CD4-positive, alpha-beta T cell treated with Interleukin-1 beta for 1 hour (primary cell): ENCODE measurements around the gene PTPN21.
A peak's percentile ranks its signal among the peaks of the same experiment; 100 is the strongest.

Experiments
- DNase-seq, 2 donors: peaks; one replicate each; pipeline ENCODE4 v3.0.0-alpha.2; 2020 to 2022

PTPN21 gene

DNA sequence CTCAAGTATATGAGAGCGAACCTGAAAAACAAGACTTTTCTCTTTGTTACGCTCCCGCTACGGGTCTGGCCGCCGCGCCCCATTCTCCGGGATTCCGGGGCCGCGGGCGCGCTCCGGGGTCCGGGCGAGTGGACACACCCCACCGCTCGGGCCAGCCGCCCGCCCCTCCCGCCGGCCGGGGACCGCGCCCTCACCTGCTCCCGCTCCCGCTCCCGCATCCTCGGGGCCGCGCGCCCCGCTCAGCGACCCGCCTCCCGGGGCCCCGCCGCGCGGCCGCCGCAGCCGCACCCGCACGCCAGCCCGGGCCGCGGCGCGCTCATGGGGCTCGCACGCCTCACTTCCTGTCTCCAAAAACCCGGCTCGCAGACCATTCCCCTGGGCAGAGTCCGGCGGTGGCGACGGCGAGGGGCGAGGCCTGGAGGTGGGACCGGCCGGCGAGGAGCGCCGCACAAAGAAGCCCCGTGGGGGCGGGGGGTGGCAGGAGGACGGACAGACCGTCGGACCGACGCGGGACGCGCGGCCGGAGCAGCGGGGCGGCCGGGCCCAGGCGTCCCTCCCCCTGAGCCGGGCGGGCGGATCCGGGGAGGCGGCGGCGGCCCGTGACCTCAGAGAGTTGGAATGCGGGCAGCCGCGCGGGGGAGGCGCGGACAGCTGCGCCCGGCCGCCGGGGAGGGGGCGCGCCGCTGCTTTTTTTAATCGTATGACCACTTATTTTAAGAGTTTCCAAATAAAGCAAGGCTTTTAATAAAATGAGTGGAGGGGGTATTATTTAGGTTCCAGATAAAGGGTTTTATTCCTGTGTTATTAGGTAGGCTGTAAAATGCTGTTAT is at the start of gene PTPN21:
Gene PTPN21 (minus strand): TSS at position 551 of the 830 bp plus-strand sequence. CDS start 4,590 bp downstream, outside the sequence.
- DNase-seq: peak in 1 of 2 donors; percentile 12

DNA sequence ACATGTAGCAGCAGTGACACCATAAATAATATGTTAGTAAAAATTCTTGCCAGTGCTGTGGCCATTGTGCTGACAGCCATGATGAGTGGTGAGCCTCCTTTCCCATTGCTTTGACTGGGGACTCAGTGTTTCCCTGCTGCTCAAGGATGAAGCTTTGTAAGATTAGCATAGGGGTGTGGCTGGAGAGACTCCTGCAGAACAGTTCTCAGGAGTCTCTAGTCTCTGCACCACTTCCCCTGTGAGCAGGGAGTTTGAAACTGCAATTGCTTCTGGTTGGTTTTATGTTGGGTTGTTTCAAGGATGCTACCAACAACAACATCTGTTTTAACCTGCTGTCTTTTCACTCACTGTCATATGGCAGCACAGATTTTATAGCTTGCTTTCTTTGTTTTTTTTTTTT is 49.4 kb upstream of the PTPN21 start:
- DNase-seq: no peak

GRCh38 chr14:88599761-88600439 is 45.1 kb upstream of the PTPN21 start:
- no peak for DNase-seq

DNA sequence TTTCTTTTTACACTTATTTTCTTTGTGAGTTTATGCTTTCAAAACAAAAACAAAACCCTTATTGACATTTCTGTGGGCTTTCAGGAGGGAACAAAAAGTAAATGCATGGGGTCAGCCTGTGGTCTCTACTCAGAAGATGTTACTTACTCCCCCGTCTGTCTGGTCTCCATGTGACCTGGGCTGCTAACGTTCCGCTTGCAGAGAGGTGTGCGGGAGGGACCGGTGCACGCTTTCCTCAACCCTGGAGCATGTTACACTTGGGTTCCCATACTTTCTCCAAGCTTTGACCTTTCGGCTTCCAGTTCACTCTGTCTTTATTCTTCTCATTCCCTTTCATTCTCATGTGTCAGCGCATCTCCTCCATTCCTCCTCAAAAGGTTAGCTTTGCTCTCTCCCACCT is 44.5 kb upstream of the PTPN21 start:
- DNase-seq: no peak

- no peak for DNase-seq
Observed at GRCh38 chr14:88598097-88598675, 43.4 kb upstream of the PTPN21 start.

DNA sequence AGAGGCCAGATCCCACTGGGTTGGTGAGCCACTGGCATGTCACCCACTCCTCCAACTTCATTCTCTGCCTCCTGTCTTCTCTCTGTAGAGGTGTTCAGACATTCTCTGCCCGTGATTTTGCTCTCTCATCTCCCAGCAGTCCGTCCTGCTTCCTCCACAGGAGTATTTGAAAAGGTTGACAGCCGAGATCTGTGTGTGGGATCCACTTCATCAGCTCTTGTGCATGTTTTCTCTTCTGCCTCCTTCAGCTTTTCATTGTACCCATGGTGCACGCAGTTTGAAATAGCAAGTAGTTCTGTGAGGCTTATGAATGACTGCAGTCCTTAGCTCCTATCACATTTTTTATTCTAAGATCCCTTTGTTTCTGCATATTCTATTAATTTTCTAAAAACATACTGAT is 42.8 kb upstream of the PTPN21 start:
- no peak for DNase-seq

DNA sequence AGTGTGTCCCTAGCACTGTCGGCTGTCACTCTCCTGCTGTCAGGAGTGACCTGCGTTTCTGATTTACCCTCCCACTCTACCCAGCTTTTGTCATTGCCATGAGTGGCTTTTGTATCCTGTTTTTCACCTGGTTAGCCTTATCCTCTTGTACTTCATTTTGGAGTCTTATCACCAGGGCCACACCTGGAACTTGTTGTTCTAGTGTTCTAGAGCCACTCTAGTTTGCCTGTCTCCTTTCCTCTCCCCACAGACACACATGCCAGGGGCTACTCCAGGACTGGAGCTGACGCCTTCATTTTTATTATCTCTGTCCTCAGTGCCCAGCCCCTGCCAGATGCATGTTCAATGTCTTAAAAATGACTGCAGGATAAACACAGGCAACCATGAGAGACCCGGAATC is 42.2 kb upstream of the PTPN21 start:
- DNase-seq: no peak

DNA sequence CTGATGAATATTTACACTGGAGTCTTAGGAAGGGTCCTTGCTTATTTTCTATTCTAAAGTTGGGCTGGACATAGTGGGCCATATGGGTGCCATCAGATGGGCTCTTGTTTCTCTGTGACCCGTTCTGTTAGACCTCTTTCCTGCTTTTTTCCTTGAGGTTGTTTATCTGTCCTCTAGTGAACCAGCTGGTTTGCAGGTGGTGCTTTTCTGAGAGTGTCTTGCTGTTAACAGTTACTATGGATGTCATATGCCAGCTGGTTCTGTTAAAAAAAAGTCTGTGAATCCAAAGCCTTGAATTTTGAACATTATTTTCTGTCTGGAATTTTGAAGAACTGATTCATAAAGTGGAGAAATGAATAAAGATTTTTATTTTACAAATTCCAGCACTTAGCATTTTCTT is 37.2 kb upstream of the PTPN21 start:
- DNase-seq: no peak

DNA sequence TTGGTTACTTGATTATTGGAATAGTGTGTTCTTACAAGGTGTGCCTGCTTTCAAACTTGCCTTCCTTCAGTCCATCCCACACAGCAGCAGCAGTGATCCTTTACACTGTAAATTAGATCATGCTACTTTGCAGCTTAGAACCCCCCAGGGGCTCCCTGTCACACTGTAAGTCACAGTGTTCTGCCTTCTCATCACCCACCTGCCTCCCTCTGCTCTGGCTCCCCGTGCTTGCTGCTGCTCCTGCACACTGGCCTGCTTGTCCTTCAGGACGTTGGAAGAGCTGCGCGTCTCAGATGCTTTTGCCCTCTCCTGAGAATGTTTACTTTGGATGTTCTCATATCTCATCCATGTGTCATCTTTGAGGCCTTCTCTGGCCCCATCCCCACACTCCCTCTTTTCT is 35.4 kb upstream of the PTPN21 start:
- no peak for DNase-seq

DNA sequence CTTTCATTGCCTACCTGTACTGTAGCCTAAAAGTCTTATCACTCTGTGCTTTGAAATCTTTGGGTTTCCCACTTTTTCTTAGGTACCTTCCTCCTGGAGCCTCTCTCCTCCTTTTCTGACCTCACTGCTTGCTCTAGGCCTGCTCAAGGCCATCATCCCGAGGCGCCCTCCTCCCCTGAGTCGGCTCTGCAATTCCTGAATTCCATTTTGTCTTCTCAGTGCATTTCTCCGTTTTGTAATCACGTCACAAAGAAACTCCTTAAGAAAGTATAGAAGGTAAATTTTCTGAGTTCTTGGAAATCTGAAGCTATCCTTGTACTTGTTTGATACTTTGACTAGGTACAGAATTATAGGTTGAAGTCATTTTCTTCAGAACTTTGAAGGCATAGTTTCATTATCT is 33.3 kb upstream of the PTPN21 start:
- no peak for DNase-seq

DNA sequence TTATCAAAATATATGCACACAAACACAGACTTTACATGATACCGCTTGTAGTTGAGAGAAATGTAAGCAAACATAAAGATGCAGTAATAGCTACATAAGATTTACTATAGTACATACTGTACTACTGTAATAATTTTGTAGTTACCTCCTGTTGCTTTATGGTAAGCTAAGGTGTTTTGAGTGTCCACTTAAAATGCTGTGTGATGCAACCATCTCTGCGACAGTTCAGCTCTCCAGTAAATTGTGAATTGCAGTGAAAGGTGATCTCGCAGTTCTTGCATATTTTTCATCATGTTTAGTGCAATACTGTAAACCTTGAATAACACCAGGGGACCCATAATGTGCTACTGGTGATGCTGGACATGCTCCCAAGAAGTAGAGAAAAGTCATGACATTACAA is 29.6 kb upstream of the PTPN21 start:
- no peak for DNase-seq

DNA sequence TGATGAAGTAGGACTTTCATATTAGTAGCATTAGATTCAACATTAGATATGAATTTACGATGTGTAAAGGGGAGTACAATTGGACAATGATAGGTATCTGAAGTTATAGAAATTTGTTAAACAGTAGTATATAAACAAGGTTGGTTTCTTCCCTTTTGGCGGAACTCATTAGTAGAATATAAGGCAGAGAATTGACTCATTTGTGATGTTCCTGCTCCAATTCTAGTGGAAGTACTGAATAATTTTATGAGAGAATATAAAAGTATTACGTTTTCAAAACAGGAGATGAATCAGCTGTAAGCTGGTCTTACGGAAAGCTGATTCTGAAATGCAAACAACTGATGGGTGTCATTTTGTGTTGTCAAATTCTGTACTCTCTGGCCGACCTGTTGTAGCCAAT is 21.4 kb upstream of the PTPN21 start:
- no peak for DNase-seq

- DNase-seq: no peak
Observed at GRCh38 chr14:88572117-88572516, 17.3 kb upstream of the PTPN21 start.

- DNase-seq: no peak
Observed at GRCh38 chr14:88568196-88568595, 13.4 kb upstream of the PTPN21 start.

- no peak for DNase-seq
Observed at GRCh38 chr14:88565427-88565826, 10.6 kb upstream of the PTPN21 start.

DNA sequence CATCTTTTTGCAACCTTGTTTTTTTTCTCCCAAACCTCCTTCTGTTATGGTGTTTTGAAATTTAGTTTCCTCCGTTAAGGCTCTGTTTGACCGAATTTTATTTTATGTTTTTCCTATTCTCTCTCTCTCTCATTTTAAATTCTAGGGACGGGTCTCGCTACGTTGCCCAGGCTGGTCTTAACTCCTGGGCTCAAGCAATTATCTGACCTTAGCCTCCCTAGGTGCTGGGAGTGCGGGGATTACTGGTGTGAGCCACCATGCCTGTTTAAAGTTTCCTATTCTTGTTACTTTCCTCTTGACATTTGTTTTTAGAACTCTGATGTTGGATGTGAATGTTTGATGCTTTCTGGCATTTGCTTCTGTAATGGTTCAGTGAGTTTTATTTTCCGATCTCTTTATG is 9.0 kb upstream of the PTPN21 start:
- DNase-seq: no peak

GRCh38 chr14:88562831-88563686 is 8.3 kb upstream of the PTPN21 start, which contains the start of gene ZC3H14:
Gene ZC3H14 (plus strand): TSS chr14:88563037. CDS start chr14:88563134, 97 bp downstream.
- DNase-seq: peak; percentile 90

GRCh38 chr14:88562532-88562830 is 7.7 kb upstream of the PTPN21 start:
- no peak for DNase-seq

DNA sequence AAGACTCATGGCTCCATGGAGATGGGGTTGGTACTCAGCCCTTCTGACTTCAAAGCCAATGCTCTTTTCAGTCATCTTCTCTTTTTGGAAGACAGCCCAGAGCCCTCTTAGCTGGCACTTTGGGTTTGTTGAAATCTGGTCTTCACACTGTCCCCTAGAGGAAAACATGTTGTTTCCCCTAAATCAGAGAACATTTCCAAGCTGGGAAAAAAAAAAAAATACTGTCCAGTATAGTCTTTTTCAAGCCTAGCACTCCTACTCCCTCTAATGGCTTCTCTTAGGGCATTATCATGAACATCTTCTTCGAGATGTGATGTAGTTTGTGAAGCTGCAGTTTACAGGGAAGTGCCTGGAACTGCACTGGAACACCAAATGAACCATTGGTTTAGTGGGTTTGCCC is 5.0 kb upstream of the PTPN21 start:
- no peak for DNase-seq

GRCh38 chr14:88556581-88556980 is 1.8 kb upstream of the PTPN21 start:
- no peak for DNase-seq

GRCh38 chr14:88553886-88554456 is 836 bp downstream of the PTPN21 start:
- no peak for DNase-seq

DNA sequence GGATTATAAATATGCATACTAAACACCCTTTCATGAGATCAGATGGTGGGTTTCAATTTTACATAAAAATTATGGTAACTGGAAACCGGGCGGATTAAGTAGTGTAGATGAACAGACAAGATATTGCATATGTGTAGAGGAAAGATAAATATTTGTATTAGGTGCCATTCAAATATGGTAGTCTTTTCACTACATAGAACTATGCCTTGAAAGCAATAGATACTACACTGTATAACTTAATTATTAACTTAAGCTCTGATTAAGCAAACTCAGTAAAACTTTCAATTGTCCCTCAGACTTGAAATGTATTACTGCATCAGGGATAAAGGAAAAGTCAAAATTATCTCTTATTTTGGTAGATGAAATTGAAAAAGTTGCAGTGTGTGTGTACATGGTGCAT is 1.9 kb downstream of the PTPN21 start:
- DNase-seq: no peak

- no peak for DNase-seq
Observed at GRCh38 chr14:88551980-88552431, 2.8 kb downstream of the PTPN21 start.
